GM18907 (cell line): ENCODE data around the gene C19orf38.

Experiments used
- ATAC-seq: cut with Tn5 transposase; IDR thresholded peaks from one replicate; pipeline ENCODE4 v1.9.1; 2021; ENCODE audit warnings: mild to moderate bottlenecking, moderate library complexity; ENCODE audit not compliant: unreplicated experiment

Gene C19orf38

DNA sequence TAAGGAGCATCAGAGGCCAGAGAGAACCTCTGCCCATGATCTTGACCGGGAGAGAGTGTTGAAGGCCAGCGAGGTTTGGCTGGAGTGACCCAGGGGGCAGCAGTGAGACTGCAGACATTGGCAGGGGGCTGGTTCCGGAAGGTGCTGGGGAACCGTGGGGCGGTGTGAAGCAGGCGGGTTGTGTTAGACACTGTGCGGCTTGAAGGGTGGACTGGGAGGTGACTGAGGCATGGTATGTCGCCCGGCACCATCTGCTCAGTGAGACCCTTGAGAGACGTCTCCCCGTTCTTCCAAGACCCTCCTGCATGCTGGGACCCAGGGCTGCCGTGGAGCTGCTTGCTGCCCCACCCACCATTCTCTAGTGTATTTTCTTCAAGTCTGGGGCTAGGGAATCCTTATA is 47.7 kb downstream of the C19orf38 start:
- ATAC-seq: no peak

- ATAC-seq: no peak
These were observed 48.8 kb downstream of the C19orf38 start for GRCh38 chr19:10896851-10897526.

GRCh38 chr19:10898633-10899032 is 50.4 kb downstream of the C19orf38 start:
- no peak for ATAC-seq

DNA sequence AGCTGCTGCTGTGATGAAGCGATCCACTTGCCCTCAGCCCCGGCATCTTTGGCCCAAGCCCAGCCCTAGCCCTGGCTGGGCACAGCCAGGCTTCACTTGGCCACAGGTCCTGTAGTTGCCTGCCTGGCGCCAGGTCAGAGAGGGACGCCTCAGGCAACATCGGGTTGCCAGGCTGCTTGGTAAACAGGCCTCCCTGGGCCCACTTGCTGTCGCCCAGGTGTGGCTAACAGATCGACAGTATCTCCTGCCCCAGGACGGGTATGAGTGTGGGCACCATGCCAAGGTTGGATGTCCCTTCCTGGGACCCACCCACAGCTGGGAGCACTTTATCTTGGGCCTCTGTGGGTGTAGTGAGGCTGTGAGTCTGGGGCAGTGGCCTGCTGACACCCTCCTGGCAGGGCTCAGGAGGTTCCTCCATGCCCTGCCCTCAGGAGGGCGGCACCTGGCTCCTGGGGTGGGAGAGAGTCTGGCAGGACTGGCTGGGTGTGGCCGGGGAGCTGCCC is 51.0 kb downstream of the C19orf38 start:
- no peak for ATAC-seq

DNA sequence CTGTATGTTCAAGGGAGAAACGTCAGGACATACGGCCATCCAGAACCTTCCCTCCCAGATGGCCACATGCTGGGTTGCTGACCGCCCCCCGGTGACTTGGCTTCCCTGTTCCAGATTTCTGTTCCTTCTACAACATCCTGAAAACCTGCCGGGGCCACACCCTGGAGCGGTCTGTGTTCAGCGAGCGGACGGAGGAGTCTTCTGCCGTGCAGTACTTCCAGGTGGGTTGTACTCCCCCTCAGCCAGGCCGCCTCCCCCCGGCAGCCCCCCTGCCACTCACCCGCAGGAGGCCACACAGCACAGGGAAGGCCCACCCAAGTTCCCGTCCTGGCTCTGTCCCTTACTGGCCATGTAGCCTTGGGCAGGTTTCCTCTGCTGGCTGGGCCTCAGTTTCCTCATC is 59.7 kb downstream of the C19orf38 start:
- ATAC-seq: no peak

GRCh38 chr19:10908380-10908960 is 60.3 kb downstream of the C19orf38 start:
- no peak for ATAC-seq

GRCh38 chr19:10911579-10912363 is 63.6 kb downstream of the C19orf38 start:
- no peak for ATAC-seq

DNA sequence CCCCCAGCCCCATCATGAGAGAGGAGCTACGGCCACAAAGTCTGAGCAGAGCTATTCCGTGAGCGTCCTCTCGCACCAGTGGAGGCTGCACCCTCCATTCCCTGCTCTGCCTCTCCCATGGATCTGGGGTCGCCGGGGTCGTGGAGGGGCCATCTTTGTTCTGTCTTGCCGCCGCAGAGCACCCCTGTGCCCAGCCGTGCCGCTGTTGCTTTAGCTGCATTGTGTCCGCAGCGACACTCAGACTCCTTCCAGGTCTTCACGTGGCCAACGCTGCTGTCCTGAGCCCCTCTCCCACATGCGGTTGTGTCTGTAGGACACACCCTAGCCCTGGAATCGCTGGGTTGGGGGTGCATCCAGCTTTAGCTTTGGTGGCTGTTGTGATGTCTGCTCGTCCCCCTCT is 64.4 kb downstream of the C19orf38 start:
- ATAC-seq: no peak

- no peak for ATAC-seq
These were observed 65.6 kb downstream of the C19orf38 start for GRCh38 chr19:10913716-10914340.

GRCh38 chr19:10915130-10916091 is 67.2 kb downstream of the C19orf38 start:
- no peak for ATAC-seq

DNA sequence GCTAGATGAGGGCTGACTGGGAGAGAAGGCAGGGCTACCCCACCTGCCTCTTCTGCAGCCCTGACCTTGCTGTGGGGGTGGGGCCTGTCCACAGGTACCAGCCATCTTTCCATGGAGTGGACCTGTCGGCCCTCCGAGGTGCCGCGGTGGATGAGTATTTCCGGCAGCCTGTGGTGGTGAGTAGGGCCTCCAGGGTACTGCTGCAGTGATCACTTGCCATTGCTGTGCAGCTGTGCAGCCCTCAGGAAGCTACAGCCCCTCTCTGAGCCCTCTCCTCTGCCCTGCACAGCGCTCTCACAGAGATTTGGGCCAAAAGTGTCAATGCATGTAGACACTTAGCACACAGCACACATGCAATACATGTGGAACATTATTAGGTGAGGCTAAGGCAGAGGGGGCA is 68.4 kb downstream of the C19orf38 start:
- ATAC-seq: no peak

DNA sequence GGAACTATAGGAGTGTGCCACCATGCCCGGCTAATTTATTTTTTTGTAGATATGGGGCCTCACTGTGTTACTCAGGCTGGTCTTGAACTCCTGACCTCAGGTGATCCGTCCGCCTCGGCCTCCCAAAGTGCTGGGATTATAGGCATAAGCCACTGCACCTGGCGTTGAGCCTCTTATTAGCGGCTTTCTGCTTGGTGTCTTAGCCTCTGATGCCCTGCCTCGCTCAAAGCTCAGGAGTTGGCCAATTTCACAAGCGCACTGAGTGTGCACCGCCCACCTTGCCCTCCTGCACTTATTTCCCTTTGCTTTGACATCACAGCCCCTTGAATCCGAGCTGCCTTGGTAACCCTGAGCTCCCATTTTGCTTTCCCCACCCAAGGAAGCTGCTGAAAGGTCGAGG is 70.1 kb downstream of the C19orf38 start:
- ATAC-seq: no peak
